ENCODE data around the gene SYNE1.
"Not testable (repeated sequence)": the region's sequence is repeated elsewhere in the genome, so short reads cannot be mapped to it uniquely, and the experiment has no call there.

The SYNE1 gene

GRCh38 chr6:152509916-152510315 is 127.2 kb downstream of the SYNE1 start:
- no peak overlapping the region for H3K4me3 ChIP-seq (ENCODE audit: low read depth, low read length)
- TF ChIP-seq, protein P1, sequence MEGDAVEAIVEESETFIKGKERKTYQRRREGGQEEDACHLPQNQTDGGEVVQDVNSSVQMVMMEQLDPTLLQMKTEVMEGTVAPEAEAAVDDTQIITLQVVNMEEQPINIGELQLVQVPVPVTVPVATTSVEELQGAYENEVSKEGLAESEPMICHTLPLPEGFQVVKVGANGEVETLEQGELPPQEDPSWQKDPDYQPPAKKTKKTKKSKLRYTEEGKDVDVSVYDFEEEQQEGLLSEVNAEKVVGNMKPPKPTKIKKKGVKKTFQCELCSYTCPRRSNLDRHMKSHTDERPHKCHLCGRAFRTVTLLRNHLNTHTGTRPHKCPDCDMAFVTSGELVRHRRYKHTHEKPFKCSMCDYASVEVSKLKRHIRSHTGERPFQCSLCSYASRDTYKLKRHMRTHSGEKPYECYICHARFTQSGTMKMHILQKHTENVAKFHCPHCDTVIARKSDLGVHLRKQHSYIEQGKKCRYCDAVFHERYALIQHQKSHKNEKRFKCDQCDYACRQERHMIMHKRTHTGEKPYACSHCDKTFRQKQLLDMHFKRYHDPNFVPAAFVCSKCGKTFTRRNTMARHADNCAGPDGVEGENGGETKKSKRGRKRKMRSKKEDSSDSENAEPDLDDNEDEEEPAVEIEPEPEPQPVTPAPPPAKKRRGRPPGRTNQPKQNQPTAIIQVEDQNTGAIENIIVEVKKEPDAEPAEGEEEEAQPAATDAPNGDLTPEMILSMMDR (conservative IDR thresholded peaks at IDR 0.05; ENCODE audit: low read depth, low read length): no peak
- no peak for DNase-seq (ENCODE audit: low read depth)

GRCh38 chr6:152508477-152508876 is 128.7 kb downstream of the SYNE1 start:
- H3K4me3 ChIP-seq (ENCODE audit: low read depth, low read length): no peak overlapping the region
- TF ChIP-seq, protein P1 (conservative IDR thresholded peaks at IDR 0.05; ENCODE audit: low read depth, low read length): no peak
- DNase-seq (ENCODE audit: low read depth): no peak

DNA sequence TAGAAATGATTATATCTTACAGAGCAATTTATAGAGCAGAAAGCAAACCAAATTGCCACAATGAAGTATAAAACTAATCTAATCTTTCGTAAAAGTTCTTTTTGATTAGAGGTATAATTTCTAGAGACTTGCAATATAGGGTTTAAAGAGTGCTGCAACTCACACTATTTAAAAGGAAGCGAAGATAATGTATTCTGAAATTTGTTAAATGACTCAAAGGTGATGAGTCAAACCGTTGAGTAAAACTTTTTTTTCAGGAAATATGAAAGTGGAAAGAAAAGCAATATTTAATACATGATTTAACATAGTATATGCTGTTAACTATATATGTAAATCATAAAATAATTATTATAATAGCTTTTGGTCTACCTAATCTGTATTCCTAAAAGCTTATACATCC is 133.6 kb downstream of the SYNE1 start:
- peak; percentile 20 for DNase-seq (ENCODE audit: low read depth)
- TF ChIP-seq, protein P1 (conservative IDR thresholded peaks at IDR 0.05; ENCODE audit: low read depth, low read length): no peak
- no peak overlapping the region for H3K4me3 ChIP-seq (ENCODE audit: low read depth, low read length)

DNA sequence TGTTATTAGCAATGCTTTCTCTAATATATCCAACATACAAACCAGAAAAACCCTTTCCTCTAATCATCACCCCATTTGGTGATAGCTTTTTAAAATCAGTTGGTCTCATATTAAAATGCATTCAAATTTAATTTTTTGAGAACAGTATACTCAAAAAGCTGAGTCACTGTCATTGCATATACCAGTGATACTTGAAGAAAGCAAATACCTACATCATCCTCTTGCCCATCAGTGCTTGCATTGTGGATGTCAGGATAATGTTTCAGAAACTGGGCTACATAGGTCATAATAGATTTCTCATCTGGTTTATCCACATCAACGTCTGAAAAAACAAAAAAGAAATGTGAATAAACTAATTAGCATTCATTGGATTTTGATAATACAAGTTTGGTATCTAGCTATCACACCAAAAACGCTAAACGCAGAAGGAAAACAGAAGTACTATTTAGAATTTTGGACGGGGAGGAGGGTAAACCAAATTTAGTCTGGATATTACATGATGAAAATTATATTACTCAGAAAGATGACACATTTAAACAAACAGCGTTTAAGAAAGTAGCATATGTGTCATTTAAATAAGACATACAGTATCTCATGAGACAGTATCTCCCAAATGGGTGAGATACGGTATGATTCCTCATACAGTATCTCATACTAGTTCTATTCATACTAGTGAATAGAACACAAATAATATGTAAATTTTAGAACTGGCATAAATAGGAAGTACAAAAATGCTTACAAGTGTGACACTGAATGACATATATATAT is 134.6 kb downstream of the SYNE1 start:
- no peak overlapping the region for H3K4me3 ChIP-seq (ENCODE audit: low read depth, low read length)
- no peak for DNase-seq (ENCODE audit: low read depth)
- TF ChIP-seq, protein P1 (conservative IDR thresholded peaks at IDR 0.05; ENCODE audit: low read depth, low read length): no peak

DNA sequence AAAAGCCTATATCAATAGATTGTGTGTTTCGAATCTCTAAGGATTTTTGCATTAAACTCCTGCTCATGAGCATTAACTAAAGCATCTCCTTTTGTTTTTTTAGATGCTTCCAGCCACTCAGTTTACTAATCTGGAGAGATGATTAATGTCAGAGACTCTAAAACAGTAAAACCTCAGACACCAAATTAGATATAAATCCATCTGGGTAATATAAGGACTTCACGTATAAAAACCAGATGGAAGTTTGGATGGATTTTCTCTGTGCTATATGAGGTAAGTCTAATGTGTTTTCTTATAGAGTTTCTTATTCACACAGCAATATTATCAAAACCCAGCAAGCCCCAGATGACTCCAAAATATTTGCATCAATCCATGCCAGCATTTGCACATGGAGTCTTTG is 137.2 kb downstream of the SYNE1 start:
- DNase-seq (ENCODE audit: low read depth): no peak
- H3K4me3 ChIP-seq (ENCODE audit: low read depth, low read length): no peak overlapping the region
- TF ChIP-seq, protein P1 (conservative IDR thresholded peaks at IDR 0.05; ENCODE audit: low read depth, low read length): no peak

GRCh38 chr6:152496731-152497130 is 140.4 kb downstream of the SYNE1 start:
- TF ChIP-seq, protein P1 (conservative IDR thresholded peaks at IDR 0.05; ENCODE audit: low read depth, low read length): no peak
- no peak overlapping the region for H3K4me3 ChIP-seq (ENCODE audit: low read depth, low read length)
- no peak for DNase-seq (ENCODE audit: low read depth)

DNA sequence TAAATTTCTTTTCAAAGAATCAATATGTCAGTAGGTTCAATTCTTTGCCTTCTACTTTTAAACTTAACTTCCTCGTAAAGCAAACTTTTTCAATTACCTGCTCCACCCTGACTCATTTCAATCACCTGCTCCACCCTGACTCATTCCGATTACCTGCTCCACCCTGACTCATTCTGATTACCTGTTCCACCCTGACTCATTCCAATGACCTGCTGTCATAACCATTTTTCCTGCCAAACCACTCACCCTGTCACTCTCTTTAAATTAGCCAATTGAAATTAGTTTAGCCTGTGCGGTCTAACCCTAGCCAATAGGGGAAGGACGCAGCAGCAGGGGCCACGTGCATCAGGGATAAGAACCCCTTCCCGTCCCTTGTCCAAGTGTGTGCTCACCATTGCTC is 141.7 kb downstream of the SYNE1 start:
- DNase-seq (ENCODE audit: low read depth); H3K4me3 ChIP-seq (ENCODE audit: low read depth, low read length): not testable (repeated sequence)

DNA sequence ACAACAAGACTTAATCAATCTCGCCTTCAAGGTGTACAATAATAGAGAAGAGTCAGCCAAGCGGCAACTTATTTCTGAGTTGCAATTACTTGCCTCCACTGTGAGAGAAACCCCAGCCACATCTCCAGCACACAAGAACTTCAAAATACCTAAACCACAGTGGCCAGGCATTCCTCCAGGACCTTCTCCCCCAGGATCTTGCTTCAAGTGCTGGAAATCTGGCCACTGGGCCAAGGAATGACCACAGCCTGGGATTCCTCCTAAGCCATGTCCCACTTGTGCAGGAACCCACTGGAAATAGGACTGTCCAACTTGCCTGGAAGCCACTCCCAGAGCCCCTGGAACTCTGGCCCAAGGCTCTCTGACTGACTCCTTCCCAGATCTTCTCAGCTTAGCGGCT is 144.9 kb downstream of the SYNE1 start:
- not testable (repeated sequence) for DNase-seq (ENCODE audit: low read depth); H3K4me3 ChIP-seq (ENCODE audit: low read depth, low read length)

- H3K4me3 ChIP-seq (ENCODE audit: low read depth, low read length): not testable (repeated sequence)
- peak; percentile 23 for DNase-seq (ENCODE audit: low read depth)
Observed at GRCh38 chr6:152491501-152491900, 145.7 kb downstream of the SYNE1 start.

DNA sequence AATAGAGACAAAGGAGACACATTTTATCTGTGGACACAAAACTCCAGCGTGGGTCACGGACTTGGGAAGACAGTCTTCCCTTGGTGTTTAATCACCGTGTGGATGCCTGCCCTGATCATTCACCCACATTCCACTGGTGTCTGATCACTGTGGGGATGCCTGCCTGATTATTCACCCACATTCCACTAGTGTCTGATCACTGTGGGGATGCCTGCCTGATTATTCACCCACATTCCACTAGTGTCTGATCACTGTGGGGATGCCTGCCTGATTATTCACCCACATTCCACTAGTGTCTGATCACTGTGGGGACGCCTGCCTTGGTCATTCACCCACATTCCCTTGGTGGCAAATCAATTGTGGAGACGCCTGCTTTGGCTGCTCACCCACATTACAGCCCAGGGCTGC is 146.2 kb downstream of the SYNE1 start:
- peak; percentile 67 for DNase-seq (ENCODE audit: low read depth)
- H3K4me3 ChIP-seq (ENCODE audit: low read depth, low read length): not testable (repeated sequence)

All from choroid plexus epithelial cell (primary cell).